Liver (tissue), 9 donors: ENCODE results near the gene GUCY1A1. TPM values are rescaled to one million over a fixed set of nuclear protein-coding genes. Genes with fewer than 3 reads are reported as not detected.
A peak's percentile ranks its signal among the peaks of the same experiment; 100 is the strongest.

Experiments used
- DNase-seq: peaks from one replicate; pipeline ENCODE4 v3.0.0-alpha.2; 2017; ENCODE audit warnings: low spot score
- H3K27ac ChIP-seq, 2 donors: one replicate each; pipeline ENCODE4 v1.7.0; 2013; ENCODE audit warnings: inconsistent platforms in 2 of 2, low read length in 2 of 2, control low read depth in 1 of 2, low read depth in 1 of 2, mild to moderate bottlenecking in 1 of 2
- H3K27me3 ChIP-seq, 4 donors: one replicate each; pipeline versions ENCODE4 v1.6.1 to v1.7.0; 2013; ENCODE audit warnings: low read length in 3 of 4, inconsistent platforms in 1 of 4, mild to moderate bottlenecking in 1 of 4, moderate library complexity in 1 of 4; ENCODE audit not compliant: control insufficient read depth in 4 of 4, insufficient read depth in 4 of 4
- H3K36me3 ChIP-seq, 4 donors: one replicate each; pipeline versions ENCODE4 v1.6.1 to v1.7.0; 2013; ENCODE audit warnings: low read length in 3 of 4, mild to moderate bottlenecking in 3 of 4, low read depth in 1 of 4, moderate library complexity in 1 of 4; ENCODE audit not compliant: control insufficient read depth in 4 of 4, insufficient read depth in 3 of 4
- H3K4me1 ChIP-seq, 4 donors: one replicate each; pipeline versions ENCODE4 v1.6.1 to v1.7.0; 2013; ENCODE audit warnings: low read length in 3 of 4, mild to moderate bottlenecking in 3 of 4, moderate library complexity in 1 of 4; ENCODE audit not compliant: control insufficient read depth in 4 of 4, insufficient read depth in 4 of 4
- H3K4me3 ChIP-seq, 3 donors: one replicate each; pipeline versions ENCODE4 v1.6.1 to v1.7.0; 2013; ENCODE audit warnings: low read length in 3 of 3, control low read depth in 1 of 3, low read depth in 1 of 3, mild to moderate bottlenecking in 1 of 3
- H3K9ac ChIP-seq, 2 donors: one replicate each; pipeline ENCODE4 v1.7.0; 2013; ENCODE audit warnings: low read length in 2 of 2, mild to moderate bottlenecking in 2 of 2, moderate library complexity in 2 of 2, control low read depth in 1 of 2, low read depth in 1 of 2
- H3K9me3 ChIP-seq, 4 donors: one replicate each; pipeline versions ENCODE4 v1.6.1 to v1.7.0; 2013; ENCODE audit warnings: low read length in 3 of 4; ENCODE audit not compliant: control insufficient read depth in 4 of 4
- ATF3 ChIP-seq: IDR thresholded peaks from 2 replicates; pipeline ENCODE4 v1.6.1; 2016; ENCODE audit warnings: antibody characterized with exemption
- CTCF ChIP-seq: fragments of 150-350 bp; IDR thresholded peaks from 2 replicates; pipeline ENCODE4 v1.5.1; 2017; ENCODE audit warnings: improper control_type of control experiment, low read depth, low read length; ENCODE audit not compliant: missing input control
- EGR1 ChIP-seq, 2 donors: IDR thresholded peaks; 2 replicates each; pipeline ENCODE4 v1.6.1; 2016 to 2018; ENCODE audit warnings: antibody characterized with exemption in 2 of 2, low read depth in 2 of 2
- FOXA1 ChIP-seq: IDR thresholded peaks from 2 replicates; pipeline ENCODE4 v1.6.1; 2016; ENCODE audit warnings: antibody characterized with exemption
- FOXA2 ChIP-seq: IDR thresholded peaks from 2 replicates; pipeline ENCODE4 v1.6.1; 2016; ENCODE audit warnings: antibody characterized with exemption
- GABPA ChIP-seq, 2 donors: IDR thresholded peaks in 1 of 2; conservative IDR thresholded peaks in 1 of 2; 2 replicates each; pipeline ENCODE4 v1.6.1; 2016; ENCODE audit warnings: antibody characterized with exemption in 2 of 2, mild to moderate bottlenecking in 1 of 2, moderate library complexity in 1 of 2
- HNF4A ChIP-seq, 2 donors: conservative IDR thresholded peaks; 2 replicates each; pipeline ENCODE4 v1.6.1; 2016; ENCODE audit warnings: antibody characterized with exemption in 2 of 2, mild to moderate bottlenecking in 2 of 2
- HNF4G ChIP-seq: IDR thresholded peaks from 2 replicates; pipeline ENCODE4 v1.6.1; 2016; ENCODE audit warnings: antibody characterized with exemption
- JUND ChIP-seq, 2 donors: IDR thresholded peaks; 2 replicates each; pipeline ENCODE4 v1.6.1; 2016; ENCODE audit warnings: antibody characterized with exemption in 2 of 2
- NR2F2 ChIP-seq: IDR thresholded peaks from 2 replicates; pipeline ENCODE4 v1.6.1; 2016; ENCODE audit warnings: antibody characterized with exemption
- RAD21 ChIP-seq, 2 donors: IDR thresholded peaks; 2 replicates each; pipeline ENCODE4 v1.6.1; 2016; ENCODE audit warnings: antibody characterized with exemption in 2 of 2, mild to moderate bottlenecking in 2 of 2
- REST ChIP-seq: IDR thresholded peaks from 2 replicates; pipeline ENCODE4 v1.6.1; 2016; ENCODE audit warnings: antibody characterized with exemption, mild to moderate bottlenecking
- RXRA ChIP-seq, 2 donors: IDR thresholded peaks; 2 replicates each; pipeline ENCODE4 v1.6.1; 2017 to 2018; ENCODE audit warnings: antibody characterized with exemption in 2 of 2, mild to moderate bottlenecking in 1 of 2
- SP1 ChIP-seq: IDR thresholded peaks from 2 replicates; pipeline ENCODE4 v1.6.1; 2018; ENCODE audit warnings: antibody characterized with exemption, mild to moderate bottlenecking
- YY1 ChIP-seq: IDR thresholded peaks from 2 replicates; pipeline ENCODE4 v1.6.1; 2016; ENCODE audit warnings: antibody characterized with exemption, mild to moderate bottlenecking
- ZBTB33 ChIP-seq: IDR thresholded peaks from 2 replicates; pipeline ENCODE4 v1.6.1; 2016; ENCODE audit warnings: antibody characterized with exemption
- WGBS: extraction: QIAGEN DNeasy Blood & Tissue Kit; methylation state at CpG from one replicate; pipeline ENCODE4 v1.1.7; 2013; 5-methylcytosine and 5-hydroxymethylcytosine counted together
- polyA plus RNA-seq, 2 donors: library from polyadenylated mRNA; stranded (reverse) in 1 of 2; unstranded in 1 of 2; fragments of 200-250 nt in 1 of 2; fragments of >200 nt in 1 of 2; fragmentation: Nextera tagmentation in 1 of 2; extraction: Ambion mirVana in 1 of 2; gene quantifications; one replicate each; pipeline versions ENCODE4 v1.2.1 to v1.2.3, GENCODE V29; 2013 to 2015
- total RNA-seq, 2 donors: library from RNA; depleted of rRNA; stranded (reverse); fragments of >200 nt; gene quantifications; one replicate each; pipeline ENCODE4 v1.2.3, GENCODE V29; 2014
- donor health status: healthy.
- donor health status: healthy.
- donor health status: healthy.
- donor health status: healthy.
- donor health status: healthy.

Gene GUCY1A1
- total and polyA plus RNA-seq, 4 donors, result 2.8 to 13.5 (median 7.6) TPM

- no peak overlapping the region for H3K9ac ChIP-seq
- DNase-seq, result no peak
- no peak overlapping the region for H3K4me3 ChIP-seq
- no peaks in the 10 kb centered on the region for H3K9me3 ChIP-seq
- TF ChIP-seq HNF4A (conservative IDR thresholded peaks at IDR 0.05), result no peak
- no peak for TF ChIP-seq GABPA (IDR thresholded peaks at IDR 0.05 in 1 of 2, conservative IDR thresholded peaks at IDR 0.05 in 1 of 2)
- TF ChIP-seq RAD21 (IDR thresholded peaks at IDR 0.05), result no peak
- no peak for TF ChIP-seq REST
- 43% methylated on average over 4 of the region's 4 CpGs for WGBS
- H3K27ac ChIP-seq, result peak overlapping the region in 1 of 2 donors; percentile 38
- no peaks in the 10 kb centered on the region for H3K36me3 ChIP-seq
- H3K4me1 ChIP-seq, result peaks cover 0 to 12% (median 4%) of the 10 kb centered on the region in 4 donors
- H3K27me3 ChIP-seq, result no peaks in the 10 kb centered on the region
Observed at GRCh38 chr4:155693015-155693663, 26.5 kb downstream of the GUCY1A1 start.

- Histone ChIP-seq H3K27ac (no peak overlapping the region), H3K9ac (no peak overlapping the region), H3K27me3 (no peaks in the 10 kb centered on the region), H3K4me3 (no peak overlapping the region), H3K9me3 (no peaks in the 10 kb centered on the region), H3K36me3 (no peaks in the 10 kb centered on the region), H3K4me1 (peaks cover 0 to 12% (median 4%) of the 10 kb centered on the region in 4 donors)
- DNase-seq, result no peak
- TF ChIP-seq SP1 (no peak), RAD21 (IDR thresholded peaks at IDR 0.05) (peak in 1 of 2 donors; percentile 29)
- WGBS, result 61% methylated on average over 2 of the region's 2 CpGs
Observed at GRCh38 chr4:155694100-155694785, 27.6 kb downstream of the GUCY1A1 start.

- no peaks in the 10 kb centered on the region for H3K27me3 ChIP-seq
- H3K4me3 ChIP-seq, result no peak overlapping the region
- H3K9ac ChIP-seq, result no peak overlapping the region
- H3K4me1 ChIP-seq, result peaks cover 0 to 12% (median 4%) of the 10 kb centered on the region in 4 donors
- H3K9me3 ChIP-seq, result no peaks in the 10 kb centered on the region
- no peak for DNase-seq
- 80% methylated on average over 1 of the region's 1 CpG for WGBS
- H3K27ac ChIP-seq, result no peak overlapping the region
- no peaks in the 10 kb centered on the region for H3K36me3 ChIP-seq
- no peak for TF ChIP-seq HNF4G
- no peak for TF ChIP-seq ZBTB33
- no peak for TF ChIP-seq ATF3
- TF ChIP-seq FOXA2, result no peak
- TF ChIP-seq EGR1 (IDR thresholded peaks at IDR 0.05; ENCODE audit: low read depth in 2 of 2), result no peak
- no peak for TF ChIP-seq JUND (IDR thresholded peaks at IDR 0.05)
- TF ChIP-seq FOXA1, result no peak
- TF ChIP-seq HNF4A (conservative IDR thresholded peaks at IDR 0.05), result no peak
- TF ChIP-seq YY1, result no peak
- TF ChIP-seq NR2F2, result no peak
- TF ChIP-seq CTCF, result no peak
- no peak for TF ChIP-seq RXRA (IDR thresholded peaks at IDR 0.05)
- no peak for TF ChIP-seq RAD21 (IDR thresholded peaks at IDR 0.05)
- no peak for TF ChIP-seq GABPA (IDR thresholded peaks at IDR 0.05 in 1 of 2, conservative IDR thresholded peaks at IDR 0.05 in 1 of 2)
- no peak for TF ChIP-seq SP1
Observed at GRCh38 chr4:155696226-155696625, 29.6 kb downstream of the GUCY1A1 start.
